Memory B cell (primary cell): ENCODE data around the gene QRFP.
"Not testable (repeated sequence)": the region's sequence is repeated elsewhere in the genome, so short reads cannot be mapped to it uniquely, and the experiment has no call there.

ENCODE experiments used
- ATAC-seq: fragments of 150-1000 bp; cut with Tn5 transposase; 2 replicates; pipeline ENCODE4 v1.10.0; 2021; ENCODE audit warnings: low read depth, mild to moderate bottlenecking, moderate library complexity
- DNase-seq, 2 donors: peaks; one replicate each; pipeline ENCODE4 v3.0.0; 2022; ENCODE audit warnings: low spot score in 2 of 2
- H3K27ac Mint-ChIP-seq: one replicate; pipeline ENCODE4 v1.8.0; 2022; ENCODE audit warnings: mild to moderate bottlenecking, moderate library complexity, mixed read lengths
- H3K27me3 Mint-ChIP-seq: one replicate; pipeline ENCODE4 v1.8.0; 2022; ENCODE audit warnings: mixed read lengths
- H3K36me3 Mint-ChIP-seq: one replicate; pipeline ENCODE4 v1.8.0; 2022; ENCODE audit warnings: mild to moderate bottlenecking, mixed read lengths
- H3K4me1 Mint-ChIP-seq: one replicate; pipeline ENCODE4 v1.8.0; 2022; ENCODE audit warnings: mixed read lengths
- H3K4me3 Mint-ChIP-seq: one replicate; pipeline ENCODE4 v1.8.0; 2022; ENCODE audit warnings: mild to moderate bottlenecking, moderate library complexity, mixed read lengths
- H3K9me3 Mint-ChIP-seq: one replicate; pipeline ENCODE4 v1.8.0; 2022; ENCODE audit warnings: mixed read lengths

QRFP gene

GRCh38 chr9:130918826-130919558, 22.4 kb upstream of the QRFP start:
- DNase-seq (no peak), ATAC-seq (no peak)
- Mint-ChIP-seq H3K4me1 (no peaks in the 10 kb centered on the region), H3K4me3 (no peak overlapping the region), H3K27ac (no peak overlapping the region), H3K36me3 (no peaks in the 10 kb centered on the region), H3K9me3 (no peaks in the 10 kb centered on the region), H3K27me3 (peaks cover 15% of the 10 kb centered on the region)

- Mint-ChIP-seq H3K4me3 (no peak overlapping the region), H3K36me3 (no peaks in the 10 kb centered on the region), H3K27me3 (peaks cover 15% of the 10 kb centered on the region), H3K9me3 (no peaks in the 10 kb centered on the region), H3K27ac (no peak overlapping the region), H3K4me1 (no peaks in the 10 kb centered on the region)
- DNase-seq (no peak), ATAC-seq (no peak)
These were observed 21.7 kb upstream of the QRFP start for GRCh38 chr9:130918101-130918825.

GRCh38 chr9:130917168-130917960, 20.8 kb upstream of the QRFP start:
- Mint-ChIP-seq H3K27ac (no peak overlapping the region), H3K4me3 (no peak overlapping the region), H3K36me3 (no peaks in the 10 kb centered on the region), H3K27me3 (peaks cover 6% of the 10 kb centered on the region), H3K9me3 (no peaks in the 10 kb centered on the region), H3K4me1 (no peaks in the 10 kb centered on the region)
- no peak for ATAC-seq
- DNase-seq = no peak

- Mint-ChIP-seq H3K4me3 (no peak overlapping the region), H3K27ac (no peak overlapping the region), H3K4me1 (no peaks in the 10 kb centered on the region), H3K27me3 (peaks cover 3% of the 10 kb centered on the region), H3K36me3 (no peaks in the 10 kb centered on the region), H3K9me3 (no peaks in the 10 kb centered on the region)
- no peak for ATAC-seq
- DNase-seq = no peak
These were observed 18.5 kb upstream of the QRFP start for GRCh38 chr9:130915096-130915447.

GRCh38 chr9:130914417-130915095, 17.9 kb upstream of the QRFP start:
- no peaks in the 10 kb centered on the region for H3K9me3 Mint-ChIP-seq
- DNase-seq (no peak), ATAC-seq (no peak)
- no peaks in the 10 kb centered on the region for H3K36me3 Mint-ChIP-seq
- no peak overlapping the region for H3K27ac Mint-ChIP-seq
- peaks cover 3% of the 10 kb centered on the region for H3K27me3 Mint-ChIP-seq
- H3K4me1 Mint-ChIP-seq = no peaks in the 10 kb centered on the region
- H3K4me3 Mint-ChIP-seq = no peak overlapping the region

GRCh38 chr9:130913599-130914416, 17.2 kb upstream of the QRFP start:
- H3K9me3 Mint-ChIP-seq = no peaks in the 10 kb centered on the region
- no peak for ATAC-seq

GRCh38 chr9:130912932-130913598, 16.5 kb upstream of the QRFP start:
- H3K4me1 Mint-ChIP-seq = no peaks in the 10 kb centered on the region
- DNase-seq (no peak), ATAC-seq (no peak)
- H3K27me3 Mint-ChIP-seq = peaks cover 5% of the 10 kb centered on the region
- no peaks in the 10 kb centered on the region for H3K36me3 Mint-ChIP-seq
- H3K27ac Mint-ChIP-seq = no peak overlapping the region
- no peak overlapping the region for H3K4me3 Mint-ChIP-seq
- no peaks in the 10 kb centered on the region for H3K9me3 Mint-ChIP-seq

More at GRCh38 chr9:130913599-130914416, 17.2 kb upstream of the QRFP start:
- Mint-ChIP-seq H3K27me3 (peaks cover 5% of the 10 kb centered on the region), H3K27ac (no peak overlapping the region), H3K4me3 (no peak overlapping the region), H3K36me3 (no peaks in the 10 kb centered on the region), H3K4me1 (no peaks in the 10 kb centered on the region)
- no peak for DNase-seq

- no peaks in the 10 kb centered on the region for H3K4me1 Mint-ChIP-seq
- ATAC-seq (no peak), DNase-seq (no peak)
- H3K9me3 Mint-ChIP-seq = no peaks in the 10 kb centered on the region
- no peak overlapping the region for H3K27ac Mint-ChIP-seq
- H3K4me3 Mint-ChIP-seq = no peak overlapping the region
- peaks cover 5% of the 10 kb centered on the region for H3K27me3 Mint-ChIP-seq
- H3K36me3 Mint-ChIP-seq = no peaks in the 10 kb centered on the region
These were observed 14.8 kb upstream of the QRFP start for GRCh38 chr9:130911254-130912049.

GRCh38 chr9:130910670-130911069, 14.1 kb upstream of the QRFP start:
- DNase-seq, H3K4me3 Mint-ChIP-seq, H3K36me3 Mint-ChIP-seq, H3K4me1 Mint-ChIP-seq, ATAC-seq, H3K9me3 Mint-ChIP-seq, H3K27me3 Mint-ChIP-seq, H3K27ac Mint-ChIP-seq: not testable (repeated sequence)

GRCh38 chr9:130910041-130910440, 13.4 kb upstream of the QRFP start:
- not testable (repeated sequence) for DNase-seq, ATAC-seq, H3K27me3 Mint-ChIP-seq, H3K4me1 Mint-ChIP-seq, H3K4me3 Mint-ChIP-seq, H3K9me3 Mint-ChIP-seq, H3K27ac Mint-ChIP-seq, H3K36me3 Mint-ChIP-seq

- DNase-seq = no peak
- H3K36me3 Mint-ChIP-seq = no peaks in the 10 kb centered on the region
- H3K9me3 Mint-ChIP-seq = no peaks in the 10 kb centered on the region
- no peak overlapping the region for H3K27ac Mint-ChIP-seq
- ATAC-seq = no peak
- H3K27me3 Mint-ChIP-seq = peaks cover 4% of the 10 kb centered on the region
- H3K4me3 Mint-ChIP-seq = no peak overlapping the region
- no peaks in the 10 kb centered on the region for H3K4me1 Mint-ChIP-seq
These were observed 12.3 kb upstream of the QRFP start for GRCh38 chr9:130908878-130909355.

GRCh38 chr9:130908146-130908877, 11.7 kb upstream of the QRFP start:
- no peaks in the 10 kb centered on the region for H3K9me3 Mint-ChIP-seq
- peaks cover 9% of the 10 kb centered on the region for H3K27me3 Mint-ChIP-seq
- no peak for DNase-seq
- H3K36me3 Mint-ChIP-seq = no peaks in the 10 kb centered on the region
- no peak for ATAC-seq
- H3K4me3 Mint-ChIP-seq = no peak overlapping the region
- H3K27ac Mint-ChIP-seq = no peak overlapping the region
- no peaks in the 10 kb centered on the region for H3K4me1 Mint-ChIP-seq
